ENCODE measurements around the gene CLTC. TPM values are rescaled to one million over a fixed set of nuclear protein-coding genes. Genes with fewer than 3 reads are reported as not detected.
A peak's percentile ranks its signal among the peaks of the same experiment; 100 is the strongest.

The CLTC gene
- total and polyA plus RNA-seq, 2 experiments from 2014 or later: 169 to 439 TPM

GRCh38 chr17:59666235-59666634, 46.5 kb downstream of the CLTC start:
- WGBS, 2 experiments (ENCODE audit: low coverage in 1 of 2, low lambda C conversion rate in 2 of 2, missing lambda C conversion rate in 2 of 2): 58 to 66% methylated on average over 5 of the region's 5 CpGs
- Histone ChIP-seq H3K4me2 (ENCODE audit: unreplicated experiment) (no peak overlapping the region), H3K36me3 (ENCODE audit: low read depth) (peaks cover 78% of the 10 kb centered on the region), H3K9me2 (ENCODE audit: insufficient read depth) (no peaks in the 10 kb centered on the region), H3K27me3 (replicated peaks; ENCODE audit: insufficient read depth) (no peaks in the 10 kb centered on the region), H4K20me1 (ENCODE audit: insufficient read depth) (0 out of 2 replicates have a peak, but pooled peaks cover 6% of the 10 kb centered on the region), H3K4me1 (ENCODE audit: insufficient read depth) (peaks cover 65% of the 10 kb centered on the region), H3K27ac (no peak overlapping the region), H3F3A (ENCODE audit: insufficient read depth) (peaks cover 91% of the 10 kb centered on the region), H3K9me3 (ENCODE audit: low read depth) (no peaks in the 10 kb centered on the region), H2AFZ (no peak overlapping the region), H3K9ac (no peak overlapping the region), H3K79me2 (ENCODE audit: insufficient read depth) (peaks cover 85% of the 10 kb centered on the region), H3K4me3 (no peak overlapping the region)
- DNase-seq: peak; percentile 30
- TF ChIP-seq EZH2phosphoT487 (IDR thresholded peaks at IDR 0.05; ENCODE audit: insufficient read depth, low read depth) (no peak), EZH2 (IDR thresholded peaks at IDR 0.05; ENCODE audit: insufficient read depth, poor library complexity, severe bottlenecking) (no peak)
- in situ Hi-C loops (cut with MboI): no loop called here

GRCh38 chr17:59668816-59669215, 49.1 kb downstream of the CLTC start:
- H3K9me3 ChIP-seq (ENCODE audit: low read depth): no peaks in the 10 kb centered on the region
- H3K79me2 ChIP-seq (ENCODE audit: insufficient read depth): peaks cover 85% of the 10 kb centered on the region
- 0 to 2% methylated on average over 3 of the region's 3 CpGs for WGBS, 2 experiments (ENCODE audit: low coverage in 1 of 2, low lambda C conversion rate in 2 of 2, missing lambda C conversion rate in 2 of 2)
- H2AFZ ChIP-seq: no peak overlapping the region
- peaks cover 68% of the 10 kb centered on the region for H3F3A ChIP-seq (ENCODE audit: insufficient read depth)
- H3K27me3 ChIP-seq (replicated peaks; ENCODE audit: insufficient read depth): no peaks in the 10 kb centered on the region
- H3K4me2 ChIP-seq (ENCODE audit: unreplicated experiment): peak overlapping the region; percentile 90
- in situ Hi-C loops (cut with MboI): no loop called here
- H3K27ac ChIP-seq: peak overlapping the region; percentile 55
- H3K4me1 ChIP-seq (ENCODE audit: insufficient read depth): peaks cover 72% of the 10 kb centered on the region
- TF ChIP-seq EZH2 (IDR thresholded peaks at IDR 0.05; ENCODE audit: insufficient read depth, poor library complexity, severe bottlenecking) (no peak), EZH2phosphoT487 (IDR thresholded peaks at IDR 0.05; ENCODE audit: insufficient read depth, low read depth) (no peak)
- 0 out of 2 replicates have a peak, but pooled peaks cover 6% of the 10 kb centered on the region for H4K20me1 ChIP-seq (ENCODE audit: insufficient read depth)
- H3K9ac ChIP-seq: peak overlapping the region; percentile 30; the same call in 1 of the 2 replicates
- peak; percentile 94 for DNase-seq
- no peaks in the 10 kb centered on the region for H3K9me2 ChIP-seq (ENCODE audit: insufficient read depth)
- peaks cover 70% of the 10 kb centered on the region for H3K36me3 ChIP-seq (ENCODE audit: low read depth)
- peak overlapping the region; percentile 57 for H3K4me3 ChIP-seq

- H3K36me3 ChIP-seq (ENCODE audit: low read depth): peaks cover 70% of the 10 kb centered on the region
Observed at GRCh38 chr17:59669411-59669810, 49.7 kb downstream of the CLTC start.

GRCh38 chr17:59669944-59670343, 50.2 kb downstream of the CLTC start:
- peaks cover 70% of the 10 kb centered on the region for H3K36me3 ChIP-seq (ENCODE audit: low read depth)
- no peak for TF ChIP-seq EZH2phosphoT487 (IDR thresholded peaks at IDR 0.05; ENCODE audit: insufficient read depth, low read depth)
- TF ChIP-seq EZH2 (IDR thresholded peaks at IDR 0.05; ENCODE audit: insufficient read depth, poor library complexity, severe bottlenecking): no peak
- H3K79me2 ChIP-seq (ENCODE audit: insufficient read depth): peaks cover 85% of the 10 kb centered on the region
- H3F3A ChIP-seq (ENCODE audit: insufficient read depth): peaks cover 61% of the 10 kb centered on the region
- H3K27ac ChIP-seq: 0 out of 2 replicates have a peak overlapping the region, but pooled peaks have one; percentile 46
- DNase-seq: no peak
- WGBS, 2 experiments (ENCODE audit: low coverage in 1 of 2, low lambda C conversion rate in 2 of 2, missing lambda C conversion rate in 2 of 2): 95 to 100% methylated on average over 1 of the region's 1 CpG
- H3K4me3 ChIP-seq: 0 out of 2 replicates have a peak overlapping the region, but pooled peaks have one; percentile 33
- no peaks in the 10 kb centered on the region for H3K27me3 ChIP-seq (replicated peaks; ENCODE audit: insufficient read depth)
- no peaks in the 10 kb centered on the region for H3K9me3 ChIP-seq (ENCODE audit: low read depth)
- H3K4me1 ChIP-seq (ENCODE audit: insufficient read depth): peaks cover 67% of the 10 kb centered on the region
- H3K4me2 ChIP-seq (ENCODE audit: unreplicated experiment): peak overlapping the region; percentile 57
- H3K9me2 ChIP-seq (ENCODE audit: insufficient read depth): no peaks in the 10 kb centered on the region
- H2AFZ ChIP-seq: no peak overlapping the region
- in situ Hi-C loops (cut with MboI): no loop called here
- no peak overlapping the region for H3K9ac ChIP-seq
- 0 out of 2 replicates have a peak, but pooled peaks cover 6% of the 10 kb centered on the region for H4K20me1 ChIP-seq (ENCODE audit: insufficient read depth)

More at GRCh38 chr17:59669411-59669810, 49.7 kb downstream of the CLTC start:
- no peaks in the 10 kb centered on the region for H3K9me2 ChIP-seq (ENCODE audit: insufficient read depth)
- H3K9ac ChIP-seq: no peak overlapping the region
- H3K27ac ChIP-seq: peak overlapping the region; percentile 46
- in situ Hi-C loops (cut with MboI): no loop called here
- 19 to 29% methylated on average over 1 of the region's 1 CpG for WGBS, 2 experiments (ENCODE audit: low coverage in 1 of 2, low lambda C conversion rate in 2 of 2, missing lambda C conversion rate in 2 of 2)
- no peak for DNase-seq
- H2AFZ ChIP-seq: no peak overlapping the region
- no peaks in the 10 kb centered on the region for H3K27me3 ChIP-seq (replicated peaks; ENCODE audit: insufficient read depth)
- peak overlapping the region; percentile 33 for H3K4me3 ChIP-seq
- H4K20me1 ChIP-seq (ENCODE audit: insufficient read depth): 0 out of 2 replicates have a peak, but pooled peaks cover 6% of the 10 kb centered on the region
- peaks cover 85% of the 10 kb centered on the region for H3K79me2 ChIP-seq (ENCODE audit: insufficient read depth)
- H3K9me3 ChIP-seq (ENCODE audit: low read depth): no peaks in the 10 kb centered on the region
- peaks cover 72% of the 10 kb centered on the region for H3K4me1 ChIP-seq (ENCODE audit: insufficient read depth)
- peaks cover 62% of the 10 kb centered on the region for H3F3A ChIP-seq (ENCODE audit: insufficient read depth)
- H3K4me2 ChIP-seq (ENCODE audit: unreplicated experiment): peak overlapping the region; percentile 57
- TF ChIP-seq EZH2phosphoT487 (IDR thresholded peaks at IDR 0.05; ENCODE audit: insufficient read depth, low read depth) (no peak), EZH2 (IDR thresholded peaks at IDR 0.05; ENCODE audit: insufficient read depth, poor library complexity, severe bottlenecking) (no peak)

Measured in GM23248 (cell line).